GM12865 (cell line): ENCODE measurements around the gene GPR171.

Experiments
- DNase-seq: peaks from one replicate; pipeline ENCODE4 v3.0.0; 2010; ENCODE audit warnings: low read depth
- H3K4me3 ChIP-seq: 2 replicates; pipeline ENCODE4 v1.5.1; 2011; ENCODE audit warnings: mild to moderate bottlenecking, low read depth, low read length, control low read depth
- TF ChIP-seq, protein P1 (sequence below): IDR thresholded peaks from 2 replicates; pipeline ENCODE4 v1.5.1; 2011; ENCODE audit warnings: low read length, control low read depth, low read depth, inconsistent platforms; ENCODE audit not compliant: insufficient read depth; ENCODE audit errors: missing control alignments

Gene GPR171

DNA sequence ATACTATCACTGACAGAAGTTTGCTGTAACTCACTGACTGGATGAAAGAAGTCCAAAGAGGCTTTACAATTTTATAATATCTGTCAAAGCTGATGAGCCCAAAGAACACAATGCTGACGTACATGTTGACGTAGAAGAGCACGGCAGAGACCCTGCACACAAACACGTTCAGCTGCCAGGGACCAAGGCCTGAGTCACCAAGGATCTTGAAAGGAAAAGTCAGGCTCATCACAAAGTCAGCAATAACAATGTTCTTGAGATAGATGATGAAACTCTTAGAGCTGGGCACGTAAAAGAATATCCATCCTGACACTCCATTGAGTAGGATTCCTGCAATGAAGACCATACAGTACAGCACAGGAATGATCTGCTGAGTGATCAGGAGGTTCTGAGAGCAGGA lies 10.9 kb upstream of the GPR171 start:
- no peak overlapping the region for H3K4me3 ChIP-seq
- TF ChIP-seq, protein P1, sequence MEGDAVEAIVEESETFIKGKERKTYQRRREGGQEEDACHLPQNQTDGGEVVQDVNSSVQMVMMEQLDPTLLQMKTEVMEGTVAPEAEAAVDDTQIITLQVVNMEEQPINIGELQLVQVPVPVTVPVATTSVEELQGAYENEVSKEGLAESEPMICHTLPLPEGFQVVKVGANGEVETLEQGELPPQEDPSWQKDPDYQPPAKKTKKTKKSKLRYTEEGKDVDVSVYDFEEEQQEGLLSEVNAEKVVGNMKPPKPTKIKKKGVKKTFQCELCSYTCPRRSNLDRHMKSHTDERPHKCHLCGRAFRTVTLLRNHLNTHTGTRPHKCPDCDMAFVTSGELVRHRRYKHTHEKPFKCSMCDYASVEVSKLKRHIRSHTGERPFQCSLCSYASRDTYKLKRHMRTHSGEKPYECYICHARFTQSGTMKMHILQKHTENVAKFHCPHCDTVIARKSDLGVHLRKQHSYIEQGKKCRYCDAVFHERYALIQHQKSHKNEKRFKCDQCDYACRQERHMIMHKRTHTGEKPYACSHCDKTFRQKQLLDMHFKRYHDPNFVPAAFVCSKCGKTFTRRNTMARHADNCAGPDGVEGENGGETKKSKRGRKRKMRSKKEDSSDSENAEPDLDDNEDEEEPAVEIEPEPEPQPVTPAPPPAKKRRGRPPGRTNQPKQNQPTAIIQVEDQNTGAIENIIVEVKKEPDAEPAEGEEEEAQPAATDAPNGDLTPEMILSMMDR, result no peak
- DNase-seq, result no peak

DNA sequence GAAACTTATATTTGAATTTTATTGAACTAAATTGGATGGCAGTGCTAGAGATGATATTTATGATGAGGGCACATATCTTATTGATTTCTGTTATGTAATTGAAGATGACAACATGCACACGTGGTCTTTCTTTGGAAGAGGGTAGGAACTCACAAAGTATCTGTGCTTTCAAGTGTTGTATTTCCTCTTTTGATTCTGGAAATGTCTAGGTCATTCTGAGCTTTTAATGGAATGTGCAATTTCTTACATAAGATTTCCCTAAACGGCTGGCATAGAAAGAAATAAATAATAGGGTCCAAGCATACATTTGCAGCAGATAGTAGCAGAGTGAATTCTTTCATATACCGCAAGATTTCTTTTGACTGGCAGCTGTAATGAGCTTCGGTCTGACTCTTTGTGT lies 10.1 kb upstream of the GPR171 start:
- no peak for DNase-seq
- H3K4me3 ChIP-seq, result no peak overlapping the region
- TF ChIP-seq, protein P1, result no peak

DNA sequence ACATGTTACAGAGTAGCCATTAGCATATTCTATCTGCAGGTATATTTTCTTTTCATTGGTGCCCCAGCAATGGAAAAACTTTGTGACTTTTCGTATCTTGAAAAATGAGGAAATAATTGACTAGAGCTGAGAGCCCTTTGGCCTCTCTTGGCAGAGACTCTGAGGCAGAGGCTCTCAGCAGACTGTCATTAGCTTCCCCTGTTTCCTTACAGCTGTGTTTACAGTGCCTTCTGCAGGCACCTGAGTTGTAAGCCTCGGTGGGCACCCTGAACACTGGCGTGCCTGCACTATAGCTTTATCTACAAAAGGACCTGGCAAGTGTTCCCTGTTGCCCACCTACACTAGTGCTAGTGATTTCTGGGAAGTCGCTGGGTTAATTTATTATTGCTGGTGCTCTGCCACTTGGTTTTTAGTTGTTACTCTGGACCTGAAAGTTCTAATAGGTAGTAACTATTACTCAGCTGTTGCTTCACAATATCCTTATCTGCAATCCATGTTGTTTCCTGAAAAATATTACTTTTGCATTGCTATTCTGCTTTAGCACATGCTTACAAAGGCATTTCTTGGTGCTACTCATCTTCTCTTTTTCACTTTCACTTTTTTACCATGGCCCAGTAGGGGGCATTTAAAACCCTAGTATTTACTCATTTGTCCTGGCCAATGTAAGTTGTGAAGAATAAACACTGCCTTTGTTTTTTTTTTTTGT lies 7.8 kb upstream of the GPR171 start:
- peak; percentile 32 for DNase-seq
- no peak overlapping the region for H3K4me3 ChIP-seq
- TF ChIP-seq, protein P1, result peak; percentile 18

- TF ChIP-seq, protein P1, result no peak
- DNase-seq, result no peak
- no peak overlapping the region for H3K4me3 ChIP-seq
Measured at GRCh38 chr3:151209654-151210053, 6.6 kb upstream of the GPR171 start.

- DNase-seq, result no peak
- H3K4me3 ChIP-seq, result no peak overlapping the region
- TF ChIP-seq, protein P1, result no peak
Measured at GRCh38 chr3:151206201-151206600, 3.2 kb upstream of the GPR171 start.

GRCh38 chr3:151205482-151205881 lies 2.5 kb upstream of the GPR171 start:
- H3K4me3 ChIP-seq, result no peak overlapping the region
- DNase-seq, result no peak
- TF ChIP-seq, protein P1, result no peak
